Measurements from ENCODE around the gene PACRG. TPM values are rescaled to one million over a fixed set of nuclear protein-coding genes. Genes with fewer than 3 reads are reported as not detected.

The PACRG gene
- total and polyA plus RNA-seq, 2 donors from 2014 or later = 7.4 to 20.0 TPM

- no peaks in the 10 kb centered on the region for H3K4me1 ChIP-seq (ENCODE audit: control insufficient read depth in 2 of 3, insufficient read depth in 2 of 3, low read depth in 1 of 3, low read length in 3 of 3)
- H3K9me3 ChIP-seq (ENCODE audit: control insufficient read depth in 2 of 3, insufficient read depth in 1 of 3, low read length in 3 of 3) = no peaks in the 10 kb centered on the region
- no peak for TF ChIP-seq CTCF (IDR thresholded peaks at IDR 0.05; ENCODE audit: borderline replicate concordance, extremely low read depth, insufficient read depth)
- intact Hi-C loops (cut with DNase I) = no loop called here
- no peaks in the 10 kb centered on the region for H3K36me3 ChIP-seq (ENCODE audit: control insufficient read depth in 2 of 3, insufficient read depth in 3 of 3, low read length in 3 of 3)
- FAIRE-seq = no peak
- no peak overlapping the region for H3K4me3 ChIP-seq (ENCODE audit: low read length in 3 of 3)
- no peak for DNase-seq
- H3K9ac ChIP-seq (ENCODE audit: low read length in 3 of 3) = no peak overlapping the region
- no peaks in the 10 kb centered on the region for H3K27me3 ChIP-seq (ENCODE audit: control insufficient read depth, insufficient read depth, low read length)
- no peak overlapping the region for H3K27ac ChIP-seq (ENCODE audit: low read depth in 2 of 2, low read length in 2 of 2)
Measured at GRCh38 chr6:163327165-163327880, 599.5 kb downstream of the PACRG start.

GRCh38 chr6:163327921-163328320 is 600.1 kb downstream of the PACRG start:
- FAIRE-seq (no peak), DNase-seq (no peak)
- Histone ChIP-seq H3K4me3 (ENCODE audit: low read length in 3 of 3) (no peak overlapping the region), H3K27ac (ENCODE audit: low read depth in 2 of 2, low read length in 2 of 2) (no peak overlapping the region), H3K9ac (ENCODE audit: low read length in 3 of 3) (no peak overlapping the region), H3K4me1 (ENCODE audit: control insufficient read depth in 2 of 3, insufficient read depth in 2 of 3, low read depth in 1 of 3, low read length in 3 of 3) (peaks cover 0 to under 1% (median 0%) of the 10 kb centered on the region in 3 donors), H3K36me3 (ENCODE audit: control insufficient read depth in 2 of 3, insufficient read depth in 3 of 3, low read length in 3 of 3) (no peaks in the 10 kb centered on the region), H3K27me3 (ENCODE audit: control insufficient read depth, insufficient read depth, low read length) (no peaks in the 10 kb centered on the region), H3K9me3 (ENCODE audit: control insufficient read depth in 2 of 3, insufficient read depth in 1 of 3, low read length in 3 of 3) (no peaks in the 10 kb centered on the region)
- intact Hi-C loops (cut with DNase I) = no loop called here
- TF ChIP-seq CTCF (IDR thresholded peaks at IDR 0.05; ENCODE audit: borderline replicate concordance, extremely low read depth, insufficient read depth) = no peak

GRCh38 chr6:163328411-163328810 is 600.6 kb downstream of the PACRG start:
- no peaks in the 10 kb centered on the region for H3K36me3 ChIP-seq (ENCODE audit: control insufficient read depth in 2 of 3, insufficient read depth in 3 of 3, low read length in 3 of 3)
- no peaks in the 10 kb centered on the region for H3K27me3 ChIP-seq (ENCODE audit: control insufficient read depth, insufficient read depth, low read length)
- H3K9ac ChIP-seq (ENCODE audit: low read length in 3 of 3) = no peak overlapping the region
- no peak overlapping the region for H3K4me3 ChIP-seq (ENCODE audit: low read length in 3 of 3)
- TF ChIP-seq CTCF (IDR thresholded peaks at IDR 0.05; ENCODE audit: borderline replicate concordance, extremely low read depth, insufficient read depth) = no peak
- DNase-seq (no peak), FAIRE-seq (no peak)
- intact Hi-C loops (cut with DNase I) = no loop called here
- H3K27ac ChIP-seq (ENCODE audit: low read depth in 2 of 2, low read length in 2 of 2) = no peak overlapping the region
- H3K4me1 ChIP-seq (ENCODE audit: control insufficient read depth in 2 of 3, insufficient read depth in 2 of 3, low read depth in 1 of 3, low read length in 3 of 3) = peaks cover 0 to 2% (median 0%) of the 10 kb centered on the region in 3 donors
- H3K9me3 ChIP-seq (ENCODE audit: control insufficient read depth in 2 of 3, insufficient read depth in 1 of 3, low read length in 3 of 3) = no peaks in the 10 kb centered on the region

Measured in kidney (tissue), 14 donors.